ENCODE results near the gene SLC16A11.
A peak's percentile ranks its signal among the peaks of the same experiment; 100 is the strongest.

DNA sequence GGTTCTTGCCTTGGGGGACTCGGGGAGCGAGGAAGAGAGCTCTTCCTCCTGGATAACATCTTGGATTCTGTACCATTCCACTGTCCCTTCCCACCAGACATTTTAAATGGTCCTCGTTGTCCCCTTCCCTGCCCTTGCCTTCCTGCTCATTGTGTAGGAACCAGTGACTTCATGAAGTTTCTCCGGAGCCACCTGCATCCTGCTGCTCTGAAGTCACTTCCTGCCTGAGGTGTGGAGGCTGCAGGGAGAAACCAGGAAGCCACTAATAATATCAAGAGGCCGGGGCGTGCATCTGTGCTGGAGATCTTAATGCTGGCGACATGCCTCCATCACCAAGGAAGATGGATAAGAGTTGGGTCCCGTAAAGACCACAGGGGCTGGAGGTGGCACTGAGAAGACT lies 14.2 kb downstream of the SLC16A11 start:
- TF ChIP-seq, protein P1, sequence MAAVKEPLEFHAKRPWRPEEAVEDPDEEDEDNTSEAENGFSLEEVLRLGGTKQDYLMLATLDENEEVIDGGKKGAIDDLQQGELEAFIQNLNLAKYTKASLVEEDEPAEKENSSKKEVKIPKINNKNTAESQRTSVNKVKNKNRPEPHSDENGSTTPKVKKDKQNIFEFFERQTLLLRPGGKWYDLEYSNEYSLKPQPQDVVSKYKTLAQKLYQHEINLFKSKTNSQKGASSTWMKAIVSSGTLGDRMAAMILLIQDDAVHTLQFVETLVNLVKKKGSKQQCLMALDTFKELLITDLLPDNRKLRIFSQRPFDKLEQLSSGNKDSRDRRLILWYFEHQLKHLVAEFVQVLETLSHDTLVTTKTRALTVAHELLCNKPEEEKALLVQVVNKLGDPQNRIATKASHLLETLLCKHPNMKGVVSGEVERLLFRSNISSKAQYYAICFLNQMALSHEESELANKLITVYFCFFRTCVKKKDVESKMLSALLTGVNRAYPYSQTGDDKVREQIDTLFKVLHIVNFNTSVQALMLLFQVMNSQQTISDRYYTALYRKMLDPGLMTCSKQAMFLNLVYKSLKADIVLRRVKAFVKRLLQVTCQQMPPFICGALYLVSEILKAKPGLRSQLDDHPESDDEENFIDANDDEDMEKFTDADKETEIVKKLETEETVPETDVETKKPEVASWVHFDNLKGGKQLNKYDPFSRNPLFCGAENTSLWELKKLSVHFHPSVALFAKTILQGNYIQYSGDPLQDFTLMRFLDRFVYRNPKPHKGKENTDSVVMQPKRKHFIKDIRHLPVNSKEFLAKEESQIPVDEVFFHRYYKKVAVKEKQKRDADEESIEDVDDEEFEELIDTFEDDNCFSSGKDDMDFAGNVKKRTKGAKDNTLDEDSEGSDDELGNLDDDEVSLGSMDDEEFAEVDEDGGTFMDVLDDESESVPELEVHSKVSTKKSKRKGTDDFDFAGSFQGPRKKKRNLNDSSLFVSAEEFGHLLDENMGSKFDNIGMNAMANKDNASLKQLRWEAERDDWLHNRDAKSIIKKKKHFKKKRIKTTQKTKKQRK (IDR thresholded peaks at IDR 0.05; ENCODE audit: low read depth, low read length): no peak
- TF ChIP-seq, protein P2, sequence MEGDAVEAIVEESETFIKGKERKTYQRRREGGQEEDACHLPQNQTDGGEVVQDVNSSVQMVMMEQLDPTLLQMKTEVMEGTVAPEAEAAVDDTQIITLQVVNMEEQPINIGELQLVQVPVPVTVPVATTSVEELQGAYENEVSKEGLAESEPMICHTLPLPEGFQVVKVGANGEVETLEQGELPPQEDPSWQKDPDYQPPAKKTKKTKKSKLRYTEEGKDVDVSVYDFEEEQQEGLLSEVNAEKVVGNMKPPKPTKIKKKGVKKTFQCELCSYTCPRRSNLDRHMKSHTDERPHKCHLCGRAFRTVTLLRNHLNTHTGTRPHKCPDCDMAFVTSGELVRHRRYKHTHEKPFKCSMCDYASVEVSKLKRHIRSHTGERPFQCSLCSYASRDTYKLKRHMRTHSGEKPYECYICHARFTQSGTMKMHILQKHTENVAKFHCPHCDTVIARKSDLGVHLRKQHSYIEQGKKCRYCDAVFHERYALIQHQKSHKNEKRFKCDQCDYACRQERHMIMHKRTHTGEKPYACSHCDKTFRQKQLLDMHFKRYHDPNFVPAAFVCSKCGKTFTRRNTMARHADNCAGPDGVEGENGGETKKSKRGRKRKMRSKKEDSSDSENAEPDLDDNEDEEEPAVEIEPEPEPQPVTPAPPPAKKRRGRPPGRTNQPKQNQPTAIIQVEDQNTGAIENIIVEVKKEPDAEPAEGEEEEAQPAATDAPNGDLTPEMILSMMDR (IDR thresholded peaks at IDR 0.05 in 2 of 3, conservative IDR thresholded peaks at IDR 0.05 in 1 of 3; ENCODE audit: control insufficient read depth in 2 of 3, extremely low read depth in 1 of 3, insufficient read depth in 1 of 3, low read depth in 3 of 3, low read length in 3 of 3): no peak
- no peak for TF ChIP-seq JUND (IDR thresholded peaks at IDR 0.05; ENCODE audit: low read depth, low read length)
- TF ChIP-seq CHD1 (IDR thresholded peaks at IDR 0.05; ENCODE audit: low read depth, low read length): no peak
- TF ChIP-seq, protein P3, sequence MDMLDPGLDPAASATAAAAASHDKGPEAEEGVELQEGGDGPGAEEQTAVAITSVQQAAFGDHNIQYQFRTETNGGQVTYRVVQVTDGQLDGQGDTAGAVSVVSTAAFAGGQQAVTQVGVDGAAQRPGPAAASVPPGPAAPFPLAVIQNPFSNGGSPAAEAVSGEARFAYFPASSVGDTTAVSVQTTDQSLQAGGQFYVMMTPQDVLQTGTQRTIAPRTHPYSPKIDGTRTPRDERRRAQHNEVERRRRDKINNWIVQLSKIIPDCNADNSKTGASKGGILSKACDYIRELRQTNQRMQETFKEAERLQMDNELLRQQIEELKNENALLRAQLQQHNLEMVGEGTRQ (IDR thresholded peaks at IDR 0.05; ENCODE audit: borderline replicate concordance, low read depth, low read length): no peak
- TF ChIP-seq TAF1 (IDR thresholded peaks at IDR 0.05; ENCODE audit: borderline replicate concordance, low read depth, low read length): no peak
- TF ChIP-seq MYC (IDR thresholded peaks at IDR 0.05; ENCODE audit: insufficient read depth, insufficient read length, insufficient replicate concordance, low read length, severe bottlenecking): no peak
- no peak for TF ChIP-seq POLR2AphosphoS5 (IDR thresholded peaks at IDR 0.05; ENCODE audit: low read length)
- no peak for TF ChIP-seq RB1 (IDR thresholded peaks at IDR 0.05; ENCODE audit: borderline replicate concordance)
- TF ChIP-seq SIX5 (IDR thresholded peaks at IDR 0.05; ENCODE audit: low read depth, low read length, severe bottlenecking): no peak
- TF ChIP-seq, protein P4, sequence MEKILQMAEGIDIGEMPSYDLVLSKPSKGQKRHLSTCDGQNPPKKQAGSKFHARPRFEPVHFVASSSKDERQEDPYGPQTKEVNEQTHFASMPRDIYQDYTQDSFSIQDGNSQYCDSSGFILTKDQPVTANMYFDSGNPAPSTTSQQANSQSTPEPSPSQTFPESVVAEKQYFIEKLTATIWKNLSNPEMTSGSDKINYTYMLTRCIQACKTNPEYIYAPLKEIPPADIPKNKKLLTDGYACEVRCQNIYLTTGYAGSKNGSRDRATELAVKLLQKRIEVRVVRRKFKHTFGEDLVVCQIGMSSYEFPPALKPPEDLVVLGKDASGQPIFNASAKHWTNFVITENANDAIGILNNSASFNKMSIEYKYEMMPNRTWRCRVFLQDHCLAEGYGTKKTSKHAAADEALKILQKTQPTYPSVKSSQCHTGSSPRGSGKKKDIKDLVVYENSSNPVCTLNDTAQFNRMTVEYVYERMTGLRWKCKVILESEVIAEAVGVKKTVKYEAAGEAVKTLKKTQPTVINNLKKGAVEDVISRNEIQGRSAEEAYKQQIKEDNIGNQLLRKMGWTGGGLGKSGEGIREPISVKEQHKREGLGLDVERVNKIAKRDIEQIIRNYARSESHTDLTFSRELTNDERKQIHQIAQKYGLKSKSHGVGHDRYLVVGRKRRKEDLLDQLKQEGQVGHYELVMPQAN (conservative IDR thresholded peaks at IDR 0.05): no peak
- peak; percentile 48; the same call in 1 of the 2 replicates for TF ChIP-seq TCF12 (IDR thresholded peaks at IDR 0.05; ENCODE audit: low read depth, low read length)

Data from GM12878 (cell line).